Measurements from ENCODE around the gene SYNE1. TPM values are rescaled to one million over a fixed set of nuclear protein-coding genes. Genes with fewer than 3 reads are reported as not detected.

The SYNE1 gene
- total RNA-seq, 2 experiments from 2014 or later: 25.8 to 25.9 TPM

DNA sequence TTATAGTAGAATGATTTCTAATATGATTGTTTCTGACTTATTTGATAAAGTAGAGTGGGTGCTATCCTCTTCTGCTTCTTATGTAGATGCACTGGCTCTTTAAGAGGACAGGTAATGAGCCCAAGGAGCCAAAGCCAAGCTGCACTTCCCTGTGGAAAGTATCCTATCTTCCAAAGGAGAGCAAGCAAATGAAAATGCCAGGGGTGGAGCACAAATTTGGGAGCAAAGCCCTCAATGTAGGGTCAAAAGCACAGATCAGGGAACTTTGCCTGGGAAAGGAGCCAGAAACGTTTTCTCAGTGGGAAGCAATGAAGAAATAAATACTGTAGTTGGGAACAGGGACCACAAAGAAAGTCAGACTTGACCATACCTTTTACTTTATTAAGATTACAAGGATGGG is 242.9 kb downstream of the SYNE1 start:
- Mint-ChIP-seq H3K27ac (no peak overlapping the region), H3K4me3 (no peak overlapping the region), H3K27me3 (peaks cover 11% of the 10 kb centered on the region), H3K36me3 (no peaks in the 10 kb centered on the region), H3K4me1 (ENCODE audit: low read depth) (no peaks in the 10 kb centered on the region), H3K9me3 (no peaks in the 10 kb centered on the region)
- intact Hi-C loops (cut with micrococcal nuclease): no loop called here
- ChIA-PET POLR2A (interaction anchor here (0.6 kb wide), 1 partner anchor 89 kb away, joined by 4 read pairs; no protein-coding TSS in a partner anchor), CTCF (no interaction called here)
- no peak for DNase-seq

DNA sequence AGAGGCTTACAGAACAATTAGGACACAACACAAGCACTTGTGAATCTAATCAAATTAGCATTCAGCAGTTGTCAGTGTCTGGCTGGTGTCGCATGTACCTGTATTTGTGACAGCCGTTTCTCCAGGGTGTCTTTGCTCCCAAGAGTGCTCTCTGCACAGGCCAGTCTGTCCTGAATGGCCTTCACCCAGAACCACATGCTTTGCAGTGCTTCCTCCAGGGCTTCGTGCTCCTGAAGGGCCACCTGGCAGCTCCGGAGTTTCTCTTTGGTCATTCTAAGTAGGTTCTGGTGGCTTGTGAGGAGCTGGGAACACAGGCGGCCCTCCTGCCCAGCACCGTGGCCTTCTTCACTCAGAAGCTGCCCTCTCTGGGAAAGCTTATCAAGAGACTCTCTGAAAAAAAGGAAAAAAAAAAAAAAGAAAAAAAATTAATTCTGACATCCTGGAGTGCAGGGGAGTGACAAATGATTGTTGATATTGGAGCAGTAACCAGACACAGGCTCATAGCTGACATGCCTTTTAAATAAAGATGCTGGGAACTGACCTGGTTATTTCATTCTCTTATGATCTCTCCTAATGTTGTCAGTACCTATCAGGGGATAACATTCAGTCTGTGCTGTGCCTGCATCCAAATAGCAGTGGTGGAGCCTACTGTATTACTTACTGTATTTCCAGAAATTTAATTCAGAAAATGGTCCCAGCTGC is 245.8 kb downstream of the SYNE1 start:
- ChIA-PET CTCF (no interaction called here), POLR2A (no interaction called here)
- Mint-ChIP-seq H3K27me3 (peaks cover 21% of the 10 kb centered on the region), H3K4me3 (no peak overlapping the region), H3K27ac (no peak overlapping the region), H3K36me3 (no peaks in the 10 kb centered on the region), H3K4me1 (ENCODE audit: low read depth) (no peaks in the 10 kb centered on the region), H3K9me3 (no peaks in the 10 kb centered on the region)
- intact Hi-C loops (cut with micrococcal nuclease): no loop called here
- DNase-seq: no peak

GRCh38 chr6:152387091-152387490 is 250.1 kb downstream of the SYNE1 start:
- peaks cover 15% of the 10 kb centered on the region for H3K27me3 Mint-ChIP-seq
- POLR2A ChIA-PET: no interaction called here

GRCh38 chr6:152386131-152386530 is 251.0 kb downstream of the SYNE1 start:
- POLR2A ChIA-PET: no interaction called here
- CTCF ChIA-PET: no interaction called here
- Mint-ChIP-seq H3K4me1 (ENCODE audit: low read depth) (no peaks in the 10 kb centered on the region), H3K9me3 (no peaks in the 10 kb centered on the region), H3K27me3 (peaks cover 17% of the 10 kb centered on the region), H3K4me3 (no peak overlapping the region), H3K27ac (no peak overlapping the region), H3K36me3 (no peaks in the 10 kb centered on the region)
- intact Hi-C loops (cut with micrococcal nuclease): no loop called here
- DNase-seq: no peak

More at GRCh38 chr6:152387091-152387490, 250.1 kb downstream of the SYNE1 start:
- DNase-seq: no peak
- CTCF ChIA-PET: no interaction called here
- Mint-ChIP-seq H3K4me3 (no peak overlapping the region), H3K27ac (no peak overlapping the region), H3K4me1 (ENCODE audit: low read depth) (no peaks in the 10 kb centered on the region), H3K36me3 (no peaks in the 10 kb centered on the region), H3K9me3 (no peaks in the 10 kb centered on the region)
- intact Hi-C loops (cut with micrococcal nuclease): no loop called here

DNA sequence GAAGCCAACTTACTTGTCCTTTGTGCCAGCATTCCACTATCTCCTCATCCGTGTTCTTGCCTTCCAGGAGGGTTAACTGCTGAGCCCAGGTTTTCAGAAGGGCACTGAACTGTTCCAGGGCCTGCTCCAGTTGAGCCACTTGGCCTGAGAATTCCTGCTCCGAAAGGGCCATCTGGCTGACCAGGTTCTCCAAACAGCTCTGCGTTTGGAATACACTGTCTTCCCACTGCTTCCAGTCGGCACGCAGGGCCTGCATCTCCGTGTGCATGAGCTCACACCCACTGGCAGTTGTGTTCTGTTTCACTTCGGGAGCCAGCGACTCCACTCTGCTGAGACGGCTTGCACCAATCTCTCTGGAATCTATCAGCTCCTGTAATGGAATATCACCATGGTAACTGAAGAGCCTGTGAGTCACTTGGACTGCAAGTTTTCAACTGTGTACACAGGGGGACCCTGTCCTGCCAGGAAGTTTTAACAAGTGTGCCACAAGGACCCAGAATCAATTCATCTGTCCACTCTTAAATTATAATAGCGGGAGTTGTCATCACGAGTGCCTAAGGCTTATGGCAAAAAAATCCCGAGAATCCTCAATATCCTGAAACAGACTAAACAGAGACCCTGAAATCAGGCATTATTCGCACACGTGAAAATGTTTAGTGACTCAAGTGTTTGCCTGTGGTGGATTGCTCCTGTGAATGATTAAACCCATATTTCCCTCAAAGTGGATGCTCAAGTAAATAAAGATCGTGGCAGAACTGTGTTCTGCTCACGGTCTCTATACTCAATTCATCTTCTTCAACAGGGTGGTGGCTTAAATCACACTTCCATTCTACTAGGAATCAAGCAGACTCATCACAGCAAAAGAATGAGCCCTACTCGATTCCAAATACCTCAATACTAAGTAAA is 255.9 kb downstream of the SYNE1 start:
- POLR2A ChIA-PET: no interaction called here

DNA sequence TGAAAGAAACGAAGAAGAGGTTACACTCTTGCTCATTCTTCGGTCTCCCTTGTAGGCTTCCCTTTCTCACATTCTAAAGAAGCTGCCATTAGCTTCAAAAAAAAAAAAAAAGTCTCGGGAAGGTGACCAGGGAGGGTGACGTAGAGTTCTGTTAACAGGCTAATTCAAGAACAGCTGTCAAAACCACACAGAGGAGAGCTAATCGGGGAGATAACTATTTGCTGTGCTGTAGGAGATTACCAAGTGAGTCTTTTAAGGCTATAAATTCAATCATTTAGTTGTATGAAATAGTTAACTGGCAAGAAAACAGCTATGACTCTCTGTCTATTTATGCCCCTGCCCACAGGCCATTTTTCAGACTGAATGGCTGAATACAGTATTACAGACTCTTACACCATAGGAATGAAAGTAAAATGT is 256.8 kb downstream of the SYNE1 start:
- ChIA-PET CTCF (interaction anchor here (0.9 kb wide), 1 partner anchor 42 kb away, joined by 3 read pairs; no protein-coding TSS in a partner anchor), POLR2A (no interaction called here)
- Mint-ChIP-seq H3K27ac (no peak overlapping the region), H3K4me1 (ENCODE audit: low read depth) (no peaks in the 10 kb centered on the region), H3K4me3 (no peak overlapping the region), H3K36me3 (no peaks in the 10 kb centered on the region), H3K27me3 (peaks cover 4% of the 10 kb centered on the region), H3K9me3 (no peaks in the 10 kb centered on the region)
- intact Hi-C loops (cut with micrococcal nuclease): no loop called here
- DNase-seq: no peak

More for the DNA sequence above, 255.9 kb downstream of the SYNE1 start:
- H3K4me3 Mint-ChIP-seq: no peak overlapping the region
- no peaks in the 10 kb centered on the region for H3K36me3 Mint-ChIP-seq
- H3K27ac Mint-ChIP-seq: no peak overlapping the region
- CTCF ChIA-PET: interaction anchor here (0.9 kb wide), 1 partner anchor 43 kb away, joined by 3 read pairs; no protein-coding TSS in a partner anchor
- H3K4me1 Mint-ChIP-seq (ENCODE audit: low read depth): no peaks in the 10 kb centered on the region
- intact Hi-C loops (cut with micrococcal nuclease): no loop called here
- DNase-seq: no peak
- H3K27me3 Mint-ChIP-seq: peaks cover 4% of the 10 kb centered on the region
- no peaks in the 10 kb centered on the region for H3K9me3 Mint-ChIP-seq

DNA sequence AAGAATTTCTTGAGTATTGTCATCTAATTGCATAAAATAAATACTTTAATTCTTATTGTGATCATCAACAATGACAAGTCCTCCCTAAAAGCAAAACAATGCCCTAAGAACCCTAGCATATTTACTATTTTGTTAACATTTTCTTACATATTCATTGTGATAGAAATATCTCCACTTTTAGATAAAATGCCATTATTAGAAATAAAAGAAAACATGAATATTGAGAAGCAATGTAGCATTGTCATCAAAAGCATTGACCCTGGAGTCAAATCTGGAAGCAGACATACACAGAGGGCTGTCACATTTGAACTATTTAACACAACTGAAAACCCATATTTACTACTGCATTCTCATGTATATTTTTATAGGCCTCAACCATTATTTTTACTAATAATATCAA is 257.7 kb downstream of the SYNE1 start:
- CTCF ChIA-PET: no interaction called here
- Mint-ChIP-seq H3K4me1 (ENCODE audit: low read depth) (no peaks in the 10 kb centered on the region), H3K4me3 (no peak overlapping the region), H3K9me3 (no peaks in the 10 kb centered on the region), H3K36me3 (no peaks in the 10 kb centered on the region), H3K27ac (no peak overlapping the region), H3K27me3 (peaks cover 4% of the 10 kb centered on the region)
- no peak for DNase-seq
- POLR2A ChIA-PET: no interaction called here
- intact Hi-C loops (cut with micrococcal nuclease): no loop called here

DNA sequence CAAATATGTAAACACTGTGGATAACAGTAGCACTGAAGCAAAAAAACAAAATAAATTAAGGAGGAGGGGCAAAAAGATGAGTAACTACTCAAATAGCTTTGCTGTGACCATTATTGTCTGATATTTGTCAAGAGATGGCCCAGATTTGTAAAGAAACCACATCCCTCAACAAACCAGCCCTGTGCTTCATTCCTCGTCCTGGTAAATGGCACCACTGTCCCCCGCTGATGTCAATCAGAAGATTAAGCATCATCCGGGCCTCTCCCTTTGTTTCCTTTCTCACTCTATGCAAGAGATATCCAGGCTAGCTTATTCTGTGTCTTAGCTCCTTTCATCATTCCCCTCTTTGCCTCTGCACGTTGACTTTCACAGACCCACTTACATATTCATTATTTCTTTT is 259.0 kb downstream of the SYNE1 start:
- POLR2A ChIA-PET: no interaction called here

GRCh38 chr6:152375197-152375596 is 262.0 kb downstream of the SYNE1 start:
- CTCF ChIA-PET: interaction anchor here (0.6 kb wide), 1 partner anchor 39 kb away, joined by 3 read pairs; no protein-coding TSS in a partner anchor
- POLR2A ChIA-PET: no interaction called here
- Mint-ChIP-seq H3K4me3 (no peak overlapping the region), H3K9me3 (no peaks in the 10 kb centered on the region), H3K27ac (no peak overlapping the region), H3K36me3 (no peaks in the 10 kb centered on the region), H3K4me1 (ENCODE audit: low read depth) (no peaks in the 10 kb centered on the region), H3K27me3 (no peaks in the 10 kb centered on the region)
- intact Hi-C loops (cut with micrococcal nuclease): no loop called here
- DNase-seq: no peak

More for the DNA sequence above, 259.0 kb downstream of the SYNE1 start:
- H3K27me3 Mint-ChIP-seq: peaks cover 3% of the 10 kb centered on the region
- intact Hi-C loops (cut with micrococcal nuclease): no loop called here
- no peaks in the 10 kb centered on the region for H3K4me1 Mint-ChIP-seq (ENCODE audit: low read depth)
- no peak overlapping the region for H3K27ac Mint-ChIP-seq
- H3K36me3 Mint-ChIP-seq: no peaks in the 10 kb centered on the region
- CTCF ChIA-PET: no interaction called here
- H3K9me3 Mint-ChIP-seq: no peaks in the 10 kb centered on the region
- H3K4me3 Mint-ChIP-seq: no peak overlapping the region
- DNase-seq: no peak

DNA sequence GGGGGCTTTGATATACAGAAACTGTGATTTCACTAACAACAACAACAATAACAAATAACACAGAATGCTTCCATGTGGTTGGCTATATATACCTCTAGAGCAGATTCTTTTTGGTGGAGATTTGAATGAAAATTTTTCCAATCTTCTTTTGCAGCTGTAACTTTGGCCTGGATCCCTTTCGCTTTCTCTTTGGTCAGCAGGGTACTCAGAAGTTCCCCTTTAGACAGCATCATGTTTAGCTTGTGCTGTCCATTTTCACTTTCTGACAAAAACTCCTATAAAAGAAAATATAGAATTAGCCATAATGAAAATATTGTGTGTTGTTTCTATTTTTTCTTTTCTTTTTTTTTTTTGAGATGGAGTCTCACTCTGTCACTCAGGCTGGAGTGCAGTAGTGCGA is 264.2 kb downstream of the SYNE1 start:
- no peaks in the 10 kb centered on the region for H3K4me1 Mint-ChIP-seq (ENCODE audit: low read depth)
- no peak overlapping the region for H3K27ac Mint-ChIP-seq
- CTCF ChIA-PET: interaction anchor here (1.0 kb wide), 1 partner anchor 16 kb away, joined by 3 read pairs; no protein-coding TSS in a partner anchor
- intact Hi-C loops (cut with micrococcal nuclease): no loop called here
- DNase-seq: no peak
- no peaks in the 10 kb centered on the region for H3K36me3 Mint-ChIP-seq
- no peak overlapping the region for H3K4me3 Mint-ChIP-seq
- POLR2A ChIA-PET: no interaction called here
- no peaks in the 10 kb centered on the region for H3K9me3 Mint-ChIP-seq
- peaks cover 6% of the 10 kb centered on the region for H3K27me3 Mint-ChIP-seq

DNA sequence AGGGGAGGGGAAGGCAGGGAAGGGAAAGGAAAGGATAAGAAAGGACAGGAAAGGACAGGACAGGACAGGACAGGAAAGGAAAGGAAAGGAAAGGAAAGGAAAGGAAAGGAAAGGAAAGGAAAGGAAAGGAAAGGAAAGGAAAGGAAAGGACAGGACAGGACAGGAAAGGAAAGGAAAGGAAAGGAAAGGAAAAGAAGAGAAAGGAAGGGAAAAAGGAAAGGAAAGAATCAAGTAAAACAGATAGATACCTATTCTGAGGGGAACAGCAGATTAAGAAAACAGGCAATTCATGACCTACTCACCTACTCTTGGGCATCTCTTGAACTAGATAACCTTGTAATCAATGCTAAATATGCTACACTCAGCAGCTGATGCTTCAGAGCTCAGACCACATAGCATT is 265.4 kb downstream of the SYNE1 start:
- Mint-ChIP-seq H3K4me3 (no peak overlapping the region), H3K27ac (no peak overlapping the region), H3K9me3 (no peaks in the 10 kb centered on the region), H3K4me1 (ENCODE audit: low read depth) (no peaks in the 10 kb centered on the region), H3K36me3 (no peaks in the 10 kb centered on the region), H3K27me3 (peaks cover 7% of the 10 kb centered on the region)
- POLR2A ChIA-PET: no interaction called here
- CTCF ChIA-PET: no interaction called here
- DNase-seq: no peak
- intact Hi-C loops (cut with micrococcal nuclease): no loop called here

DNA sequence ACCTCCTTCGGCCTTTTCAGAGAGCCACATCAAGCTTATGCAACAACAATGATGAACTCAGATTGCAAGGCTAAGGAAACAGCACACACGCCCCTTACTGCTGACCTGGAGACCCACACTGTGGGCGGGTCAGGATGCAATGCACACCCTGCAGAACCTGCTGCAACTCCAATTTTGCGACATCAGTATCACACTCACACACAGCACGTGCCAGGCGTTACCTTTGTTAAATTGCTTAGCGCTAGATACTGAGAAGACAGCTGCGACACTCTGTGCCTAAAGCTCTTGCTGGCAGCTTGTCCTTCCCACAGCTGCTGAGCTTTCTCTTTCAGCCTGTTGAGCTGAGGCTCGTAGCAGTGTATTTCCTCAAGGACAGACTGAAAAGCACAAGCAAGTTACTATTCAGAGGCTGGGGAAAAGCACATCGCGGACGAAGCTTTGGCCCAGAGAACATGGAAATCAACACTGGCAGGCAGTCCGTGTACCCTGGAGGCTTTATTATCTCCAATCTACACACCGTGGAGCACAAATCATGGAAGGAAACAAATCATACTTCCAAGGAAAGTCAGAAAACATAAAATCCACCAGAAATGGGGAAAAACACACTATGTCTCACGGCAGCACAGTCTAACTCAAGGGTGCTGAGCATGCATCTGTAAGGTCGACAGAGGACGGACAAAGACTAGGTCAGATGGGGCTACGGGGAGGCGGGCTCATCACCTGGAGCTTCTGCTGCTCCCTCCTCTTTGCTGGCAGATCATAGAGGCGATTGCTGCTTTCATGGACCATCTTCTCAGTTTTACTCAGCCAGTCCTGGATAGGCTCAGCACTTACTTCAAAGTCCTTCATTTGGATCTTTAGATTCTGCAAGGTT is 268.2 kb downstream of the SYNE1 start:
- H3K4me3 Mint-ChIP-seq: no peak overlapping the region
- ChIA-PET CTCF (no interaction called here), POLR2A (no interaction called here)
- H3K27ac Mint-ChIP-seq: no peak overlapping the region
- intact Hi-C loops (cut with micrococcal nuclease): no loop called here
- H3K36me3 Mint-ChIP-seq: no peaks in the 10 kb centered on the region
- no peak for DNase-seq
- H3K4me1 Mint-ChIP-seq (ENCODE audit: low read depth): no peaks in the 10 kb centered on the region
- peaks cover 12% of the 10 kb centered on the region for H3K27me3 Mint-ChIP-seq
- no peaks in the 10 kb centered on the region for H3K9me3 Mint-ChIP-seq
